Brain pericyte (primary cell): Measurements from ENCODE around the gene PNPLA2.

Experiments used
- DNase-seq: peaks from one replicate; pipeline ENCODE4 v3.0.0-alpha.2; 2012; ENCODE audit warnings: low read depth, low spot score

Gene PNPLA2

DNA sequence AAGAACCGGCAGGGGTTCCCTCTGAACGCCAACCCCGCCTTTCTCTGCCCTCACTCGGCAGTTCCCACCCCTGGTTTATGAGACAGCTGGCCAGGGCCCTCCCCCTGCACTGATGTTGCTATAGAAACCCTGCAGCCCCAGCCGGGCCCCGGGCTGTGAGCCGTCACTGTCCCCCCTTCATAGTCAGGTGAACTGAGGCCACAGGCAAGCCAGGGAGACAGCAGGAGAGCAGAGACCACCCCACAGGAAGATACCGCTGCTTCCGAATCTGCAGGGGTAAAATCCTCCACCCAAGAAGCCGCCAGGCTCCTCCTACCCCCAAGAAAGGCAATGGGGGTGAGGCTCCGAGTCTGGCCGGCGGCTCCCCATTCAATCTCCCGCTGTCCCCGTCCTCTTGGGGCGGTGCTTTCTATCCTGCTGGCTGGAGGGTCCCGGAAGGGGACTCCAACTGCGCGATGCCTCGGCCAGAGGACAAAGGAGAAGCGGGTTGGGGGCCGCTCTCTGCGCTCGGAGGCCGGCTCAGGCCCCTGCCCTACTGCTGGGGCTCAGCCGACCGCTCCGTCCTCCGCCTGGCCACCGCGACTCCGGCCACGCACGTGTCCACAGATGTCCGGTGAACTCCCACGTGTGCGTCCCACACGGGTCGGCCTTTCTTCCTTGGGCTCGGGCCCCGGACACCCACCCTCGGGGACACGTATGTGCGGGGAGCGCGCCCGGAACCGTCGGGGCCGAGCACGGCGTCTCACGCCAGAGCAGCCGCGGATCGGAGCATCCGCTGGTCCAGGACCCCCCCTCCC is 21.2 kb upstream of the PNPLA2 start:
- peak; percentile 84 for DNase-seq

DNA sequence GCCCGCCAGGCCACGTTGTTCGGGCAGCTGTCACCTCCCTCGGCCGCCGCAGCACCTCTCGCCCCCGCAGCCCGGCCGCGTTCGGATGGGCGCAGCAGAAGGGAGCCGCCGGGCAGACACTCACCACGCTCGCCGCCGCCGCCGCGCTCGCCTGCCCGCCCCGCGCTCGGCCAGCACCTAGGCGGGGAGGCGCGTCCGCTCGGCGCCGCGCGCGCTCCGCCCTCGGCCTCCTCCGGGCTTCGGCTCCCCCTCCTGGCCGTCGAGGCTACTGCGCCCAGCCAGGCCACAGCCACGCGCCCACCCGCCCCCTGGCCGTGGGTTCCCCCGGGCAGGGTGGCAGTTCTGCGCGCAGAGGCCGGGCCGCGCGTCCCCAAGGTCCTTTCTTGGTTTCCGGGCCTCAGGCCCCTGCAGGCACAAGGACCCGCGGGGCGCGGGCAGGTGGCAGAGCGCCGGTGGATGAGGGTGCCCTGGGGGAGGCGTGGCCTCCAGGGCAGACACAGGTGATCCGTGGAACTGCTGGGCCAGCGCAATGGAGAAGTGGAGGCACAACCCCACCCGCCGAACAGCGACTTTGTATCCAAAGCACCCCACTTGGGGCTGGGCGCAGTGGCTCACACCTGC is 20.5 kb upstream of the PNPLA2 start, which contains the start of gene SLC25A22:
Gene SLC25A22, minus strand, starts transcription at position 189 of the 621 bp plus-strand sequence. CDS start 3,275 bp downstream, outside the sequence.
- no peak for DNase-seq

DNA sequence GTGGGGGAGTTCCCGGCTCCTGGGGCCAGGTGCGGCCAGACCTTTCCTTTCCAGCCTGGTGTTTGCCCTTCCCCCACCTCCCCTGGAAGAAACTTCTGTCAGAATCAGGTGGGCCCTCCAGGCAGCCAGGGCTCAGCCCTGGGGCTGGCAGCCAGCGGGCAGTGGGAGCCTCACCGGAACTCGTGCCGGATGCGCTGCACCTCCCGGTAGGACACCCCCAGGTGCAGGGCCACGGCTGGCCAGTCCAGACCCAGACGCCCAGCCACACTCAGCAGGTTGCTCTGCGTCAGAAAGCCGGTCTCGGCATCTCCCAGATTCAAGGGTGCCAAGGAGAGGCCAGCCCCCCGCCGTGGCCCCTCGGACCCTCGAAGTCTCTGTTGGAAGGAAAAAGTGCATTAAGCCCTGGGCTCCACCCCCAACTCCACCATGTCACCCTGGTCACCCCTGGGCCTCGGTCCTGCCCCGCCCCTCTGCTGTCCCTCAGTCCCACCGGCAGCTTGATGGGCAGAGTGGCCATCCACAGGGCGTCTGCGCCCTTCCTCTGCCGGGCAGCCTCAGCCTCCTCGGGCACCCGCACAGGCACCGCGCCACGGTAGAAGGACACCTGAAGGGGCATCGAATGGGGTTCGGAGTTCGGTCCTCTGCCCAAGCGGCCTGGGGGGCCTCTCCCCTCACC is 18.9 kb upstream of the PNPLA2 start:
- no peak for DNase-seq

DNA sequence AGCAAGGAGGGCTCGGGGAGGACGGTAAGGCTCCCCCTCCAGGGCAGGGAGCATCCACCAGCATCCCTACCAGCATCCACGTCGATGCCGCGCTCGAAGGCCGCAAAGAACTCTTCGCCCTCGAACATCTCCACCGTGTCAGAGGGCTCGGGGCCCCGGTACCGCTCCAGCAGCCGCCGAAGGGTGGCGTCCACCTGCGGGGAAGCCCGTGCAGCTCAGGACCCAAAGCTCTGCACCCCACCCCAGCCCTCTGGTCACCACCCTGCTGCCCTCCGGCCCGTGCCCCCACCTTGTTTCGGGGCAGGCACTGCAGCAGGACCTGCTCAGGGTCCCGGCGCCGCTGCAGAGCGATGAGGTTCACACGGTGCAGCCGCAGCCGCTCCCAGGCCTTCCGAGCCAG is 18.2 kb upstream of the PNPLA2 start:
- no peak for DNase-seq

DNA sequence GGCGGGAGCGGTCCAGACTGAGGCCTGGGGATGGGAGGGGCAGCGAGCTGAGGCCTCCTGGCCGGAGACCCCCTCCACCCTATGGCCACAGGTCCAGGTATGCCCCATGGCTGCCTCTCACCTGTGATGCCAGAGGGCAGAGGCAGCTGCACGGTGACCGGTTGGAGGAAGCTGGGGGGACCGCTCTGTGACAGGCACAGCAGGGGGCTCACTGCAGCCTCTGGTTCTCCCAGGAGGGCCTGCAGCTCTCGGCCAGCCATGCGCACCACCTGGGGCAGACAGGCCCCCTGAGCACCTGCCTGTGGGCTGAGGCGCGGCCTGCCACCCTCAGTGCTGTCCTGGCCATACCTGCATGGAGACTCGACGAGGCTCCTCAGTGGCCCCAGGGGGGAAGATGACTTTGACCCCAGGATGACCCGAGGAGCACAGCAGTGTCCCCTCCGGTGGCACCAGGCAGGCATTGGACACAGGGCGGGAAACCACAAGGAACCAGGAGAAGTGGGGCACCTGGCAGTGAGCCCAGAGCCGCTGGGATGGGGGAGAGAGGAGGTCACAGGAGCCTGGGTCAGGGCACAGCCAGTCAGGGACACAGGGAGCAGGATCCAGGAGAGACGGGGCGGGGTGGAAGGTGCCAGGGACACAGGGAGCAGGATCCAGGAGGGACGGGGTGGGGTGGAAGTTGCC is 17.5 kb upstream of the PNPLA2 start:
- DNase-seq, result no peak

DNA sequence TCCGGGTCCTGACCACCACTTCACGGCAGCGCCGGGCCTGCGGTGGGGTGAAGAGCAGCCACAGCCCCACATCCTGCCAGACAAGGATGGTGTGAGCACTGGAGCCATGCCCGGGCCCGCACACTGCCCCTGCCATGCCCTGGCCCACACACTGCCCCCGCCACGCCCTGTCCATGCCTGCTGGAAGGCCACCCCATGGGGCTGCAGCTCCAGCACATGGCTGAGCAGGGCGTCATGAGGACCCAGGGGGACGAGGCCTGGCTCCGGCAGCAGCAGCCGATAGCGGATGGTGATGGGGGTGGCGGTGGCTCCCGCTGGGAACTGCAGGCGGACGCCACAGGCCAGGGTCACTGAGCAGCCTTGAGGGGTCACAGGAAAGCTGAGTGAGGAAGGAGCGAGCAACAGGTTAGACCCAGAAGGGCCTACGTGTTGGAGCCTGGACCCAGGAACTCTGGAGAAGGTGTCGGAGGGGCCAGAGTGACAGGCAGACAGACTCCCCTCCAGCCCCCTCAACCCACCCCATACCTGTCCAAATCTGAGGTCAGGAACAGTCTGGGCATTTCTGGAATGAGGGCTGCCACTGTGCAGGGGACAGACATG is 16.6 kb upstream of the PNPLA2 start:
- DNase-seq, result no peak

DNA sequence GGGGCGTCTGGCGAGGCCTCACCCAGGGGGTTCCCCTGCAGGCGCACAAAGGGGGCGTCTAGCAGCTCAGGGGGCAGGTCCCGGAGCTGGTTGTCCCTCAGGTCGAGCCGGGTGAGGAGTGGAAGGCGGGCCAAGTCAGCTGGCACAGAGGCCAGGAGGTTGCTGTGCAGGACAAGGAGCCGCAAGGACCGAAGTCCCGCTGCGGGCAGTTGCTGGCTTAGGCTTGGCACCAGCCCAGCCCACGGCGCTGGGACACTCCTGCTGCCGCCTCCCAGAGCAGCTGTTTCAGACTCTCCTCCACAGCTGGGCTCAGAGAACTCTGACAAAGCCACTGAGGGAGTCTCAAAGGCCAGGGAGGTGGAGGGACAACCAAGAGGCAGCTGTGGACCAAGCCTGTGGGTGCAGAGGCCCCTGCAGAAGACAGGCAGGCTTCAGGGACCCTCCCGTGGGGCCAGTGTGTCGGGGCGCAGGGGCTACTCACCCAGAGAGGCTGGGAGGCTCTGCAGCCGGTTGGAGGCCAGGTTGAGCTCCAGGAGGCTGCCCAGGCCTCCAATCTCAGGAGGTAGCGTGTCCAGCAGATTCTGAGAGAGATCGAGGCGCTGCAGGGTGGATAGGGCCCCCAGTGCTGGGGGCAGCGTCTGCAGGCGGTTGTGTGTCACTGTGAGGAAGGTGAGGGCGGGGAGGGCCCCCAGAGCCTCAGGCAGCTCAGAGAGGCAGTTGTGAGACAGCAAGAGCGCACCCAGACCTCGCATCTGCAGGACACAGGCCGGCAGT is 15.8 kb upstream of the PNPLA2 start:
- DNase-seq, result no peak

DNA sequence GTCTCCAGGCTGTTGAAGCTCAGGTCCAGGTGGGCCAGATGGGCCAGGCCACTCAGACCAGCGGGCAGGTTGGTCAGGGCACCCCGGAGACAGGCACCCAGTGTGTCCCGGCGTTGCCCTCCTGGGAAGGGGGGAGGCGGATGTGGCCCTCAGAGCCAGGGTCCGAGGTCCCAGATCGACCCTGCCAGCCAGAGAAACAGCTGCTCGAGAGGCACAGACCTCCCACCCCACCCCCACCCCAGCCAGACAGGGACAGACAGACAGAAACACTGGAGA is 15.3 kb upstream of the PNPLA2 start:
- DNase-seq, result no peak

DNA sequence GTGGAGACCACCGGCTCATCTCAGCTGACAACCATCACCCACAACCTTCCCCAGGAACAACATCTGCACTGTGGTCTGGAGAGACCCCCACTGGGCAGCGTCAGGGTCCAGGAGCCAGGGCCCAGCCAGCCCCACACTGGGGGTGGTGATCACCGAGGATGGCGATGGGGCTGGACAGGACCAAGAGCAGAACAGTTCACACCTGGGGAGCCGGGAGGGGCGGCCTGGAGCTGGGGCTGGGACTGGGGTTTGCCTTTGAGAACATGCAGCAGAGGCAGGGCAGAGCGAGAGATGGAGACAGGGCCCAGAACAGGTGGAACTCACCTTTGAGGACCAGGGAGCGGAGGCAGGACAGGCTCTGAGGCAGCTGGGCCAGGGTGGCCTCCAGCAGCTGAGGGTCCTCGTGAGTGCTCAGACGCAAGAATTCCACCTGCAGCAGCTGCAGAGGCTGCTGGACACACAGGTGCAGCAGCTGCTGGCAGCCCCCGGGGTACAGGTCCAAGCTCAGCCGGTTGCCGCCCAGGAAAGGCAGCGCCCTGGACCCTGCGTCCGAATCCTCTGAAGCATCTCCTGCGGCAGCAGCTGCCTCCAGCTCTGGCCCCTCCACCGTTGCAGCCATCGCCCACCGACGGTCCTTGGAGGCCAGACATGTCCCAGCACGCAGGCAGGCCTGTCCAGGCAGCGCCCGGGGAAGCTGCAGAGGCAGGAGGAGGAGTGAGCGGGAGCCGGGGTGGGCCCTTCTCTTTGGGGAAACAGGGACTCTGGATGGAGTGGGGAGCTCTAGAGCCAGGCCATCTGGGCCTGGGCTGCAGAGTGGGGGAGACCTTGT is 14.7 kb upstream of the PNPLA2 start:
- DNase-seq, result no peak

DNA sequence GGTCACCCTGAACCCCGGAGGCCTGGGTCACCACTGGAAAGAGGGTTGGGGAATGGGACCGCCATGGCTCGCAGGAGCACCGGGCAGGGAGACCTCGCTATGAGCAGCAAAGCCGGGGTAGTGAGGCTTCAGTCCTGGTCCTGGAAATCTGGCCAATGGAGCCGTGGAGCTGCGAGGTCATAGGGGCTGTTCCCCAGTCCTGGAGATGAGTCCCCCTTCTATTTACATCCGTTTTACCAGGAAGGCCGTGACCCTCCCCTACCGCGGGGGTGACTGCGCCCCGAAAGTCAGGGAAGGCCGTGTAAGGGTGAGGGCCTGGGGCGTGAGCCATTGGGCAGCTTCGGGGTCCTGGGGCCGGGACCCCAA is 14.1 kb upstream of the PNPLA2 start:
- DNase-seq, result no peak

DNA sequence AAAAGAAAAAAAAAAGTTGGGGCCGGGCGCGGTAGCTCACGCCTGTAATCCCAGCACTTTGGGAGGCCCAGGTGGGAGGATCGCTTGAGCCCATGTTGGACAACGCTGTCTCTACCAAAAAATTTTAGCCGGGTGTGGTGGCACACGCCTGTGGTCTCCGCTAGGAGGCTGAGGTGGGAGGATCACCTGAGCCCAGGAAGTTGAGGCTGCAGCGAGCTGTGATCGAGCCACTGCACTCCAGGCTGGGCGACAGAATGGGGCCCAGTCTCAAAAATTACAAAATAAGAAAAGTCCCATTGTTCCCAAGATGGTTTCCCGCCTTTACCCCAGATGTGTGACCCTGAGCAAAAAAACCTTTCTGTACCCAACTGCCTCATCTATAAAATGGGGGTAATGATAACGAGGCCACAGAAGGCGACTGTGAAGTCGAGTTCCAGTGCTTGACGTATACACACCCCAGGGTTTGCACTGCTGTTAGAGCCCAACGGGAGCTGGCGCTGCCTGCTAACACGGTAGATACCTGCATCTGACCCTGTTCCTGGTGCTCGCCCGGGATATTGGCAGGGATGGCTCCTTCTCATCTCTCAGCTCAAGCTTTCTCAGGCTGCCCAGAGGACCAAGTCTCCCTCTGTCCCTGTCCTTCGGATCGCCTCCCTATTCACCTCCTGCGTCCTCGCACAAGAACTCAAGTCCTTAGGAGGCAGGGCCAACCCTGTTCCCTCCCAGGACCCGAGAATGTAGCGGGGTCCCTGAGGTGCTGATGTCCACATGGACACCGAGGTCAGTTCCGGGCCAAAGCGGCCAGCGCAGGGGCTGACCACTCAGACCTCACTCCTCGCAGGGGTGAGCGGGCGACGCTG is 10.1 kb upstream of the PNPLA2 start:
- DNase-seq, result no peak

DNA sequence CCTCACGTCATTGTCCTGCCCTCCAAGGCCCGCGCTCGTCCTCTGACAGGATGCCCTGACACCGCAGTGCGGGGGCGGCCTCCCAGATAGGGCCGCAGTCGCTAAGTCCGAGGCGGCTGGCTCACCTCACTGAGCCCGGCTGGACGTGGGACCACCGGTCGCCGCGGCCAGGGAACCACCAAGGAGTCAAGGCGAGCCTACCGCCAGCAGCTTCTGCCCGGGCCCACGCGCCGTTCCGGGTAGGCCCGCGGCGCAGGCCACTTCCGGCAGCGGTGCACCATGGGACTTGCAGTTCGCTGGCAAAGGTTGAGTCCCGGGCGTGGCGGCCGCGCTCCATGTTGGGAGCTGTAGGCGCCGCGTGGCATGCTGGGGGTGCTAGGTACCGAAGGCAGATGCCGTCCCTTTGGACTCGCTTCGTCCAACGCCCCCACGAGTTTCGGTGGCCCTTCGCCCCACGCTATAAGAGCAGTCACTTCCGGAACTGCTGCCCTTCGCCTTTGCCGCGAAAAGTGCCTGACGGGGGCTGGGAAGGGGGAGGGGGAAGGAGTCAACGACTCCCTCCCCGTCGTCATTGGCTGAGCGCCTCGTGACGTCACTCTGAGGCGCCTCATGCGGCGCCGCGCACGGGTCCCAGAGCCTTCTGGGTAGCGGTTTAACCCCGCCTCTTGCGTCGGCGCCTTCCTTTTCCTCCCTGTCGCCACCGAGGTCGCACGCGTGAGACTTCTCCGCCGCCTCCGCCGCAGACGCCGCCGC is 9.3 kb upstream of the PNPLA2 start, which contains the start of gene RPLP2:
Gene RPLP2, plus strand, starts transcription at position 681 of the 753 bp plus-strand sequence. CDS start 268 bp downstream, outside the sequence.
- DNase-seq, result peak; percentile 92

DNA sequence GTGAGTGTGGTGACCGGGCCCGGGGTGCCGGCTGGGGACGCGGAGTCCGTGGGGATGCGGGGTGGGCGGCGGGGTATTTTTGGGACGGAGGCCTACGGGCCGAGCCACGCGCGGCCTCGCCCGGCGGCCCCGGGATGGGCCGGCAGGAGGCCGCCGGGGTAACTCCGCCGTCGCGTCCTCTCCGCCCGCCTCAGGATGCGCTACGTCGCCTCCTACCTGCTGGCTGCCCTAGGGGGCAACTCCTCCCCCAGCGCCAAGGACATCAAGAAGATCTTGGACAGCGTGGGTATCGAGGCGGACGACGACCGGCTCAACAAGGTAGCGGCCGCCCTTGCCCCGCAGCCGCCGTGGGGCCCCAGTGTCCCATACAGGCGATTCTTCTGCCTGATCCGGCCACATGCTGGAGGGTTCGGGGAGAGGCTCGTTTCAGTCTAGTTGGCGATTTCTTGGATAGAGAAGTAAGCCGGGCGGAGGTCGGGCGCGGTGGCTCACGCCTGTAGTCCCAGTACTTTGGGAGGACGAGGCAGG is 8.6 kb upstream of the PNPLA2 start:
- no peak for DNase-seq

DNA sequence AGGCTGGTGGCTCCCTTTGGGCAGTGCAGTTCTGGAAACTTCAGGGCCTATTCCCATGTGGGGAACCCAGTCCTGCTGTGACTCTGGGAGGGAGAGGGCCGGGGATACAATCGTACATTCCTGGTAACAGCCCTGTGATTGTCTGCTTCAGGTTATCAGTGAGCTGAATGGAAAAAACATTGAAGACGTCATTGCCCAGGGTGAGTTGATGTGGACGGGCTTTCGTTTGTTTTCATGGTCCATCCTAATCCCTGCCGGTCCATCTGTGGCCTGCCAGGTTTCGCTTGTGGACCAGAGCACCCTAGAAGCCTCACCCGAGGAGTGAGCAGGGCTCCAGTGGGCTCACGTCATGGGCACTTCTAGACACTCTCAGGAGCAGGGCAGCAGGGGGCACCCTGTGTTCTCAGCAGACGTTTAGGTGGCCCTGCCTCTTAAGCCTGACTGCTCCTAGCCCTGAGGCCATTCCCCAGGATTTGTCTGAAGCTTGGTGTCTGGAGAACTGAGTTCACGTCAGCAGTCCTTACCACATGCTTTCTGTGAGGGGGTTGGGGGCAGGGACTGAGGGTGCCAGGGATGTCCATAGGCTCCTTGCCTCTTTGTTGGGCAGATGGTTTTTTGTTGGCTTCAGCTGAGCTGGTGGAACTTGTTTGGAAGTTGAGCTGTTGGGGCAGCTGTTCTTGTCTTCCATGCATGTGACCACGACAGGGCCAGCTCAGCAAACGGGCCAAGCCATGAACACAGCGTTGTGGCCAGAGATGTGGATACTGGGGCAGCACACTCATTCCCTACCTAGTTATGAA is 7.1 kb upstream of the PNPLA2 start:
- no peak for DNase-seq

DNA sequence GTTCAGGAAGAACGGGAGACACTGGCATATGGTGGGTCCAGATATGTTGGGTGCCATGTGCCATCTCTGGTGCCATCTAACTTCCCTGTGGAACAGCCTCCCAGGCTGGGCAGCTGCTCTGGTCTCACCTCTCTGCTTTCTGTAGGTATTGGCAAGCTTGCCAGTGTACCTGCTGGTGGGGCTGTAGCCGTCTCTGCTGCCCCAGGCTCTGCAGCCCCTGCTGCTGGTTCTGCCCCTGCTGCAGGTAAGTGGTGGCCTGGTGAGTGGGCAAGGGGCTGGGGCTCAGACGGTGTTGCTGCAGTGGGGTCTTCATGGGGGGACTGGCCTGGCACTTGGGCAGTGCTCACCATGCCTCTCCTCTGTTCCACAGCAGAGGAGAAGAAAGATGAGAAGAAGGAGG is 6.3 kb upstream of the PNPLA2 start:
- DNase-seq, result no peak

DNA sequence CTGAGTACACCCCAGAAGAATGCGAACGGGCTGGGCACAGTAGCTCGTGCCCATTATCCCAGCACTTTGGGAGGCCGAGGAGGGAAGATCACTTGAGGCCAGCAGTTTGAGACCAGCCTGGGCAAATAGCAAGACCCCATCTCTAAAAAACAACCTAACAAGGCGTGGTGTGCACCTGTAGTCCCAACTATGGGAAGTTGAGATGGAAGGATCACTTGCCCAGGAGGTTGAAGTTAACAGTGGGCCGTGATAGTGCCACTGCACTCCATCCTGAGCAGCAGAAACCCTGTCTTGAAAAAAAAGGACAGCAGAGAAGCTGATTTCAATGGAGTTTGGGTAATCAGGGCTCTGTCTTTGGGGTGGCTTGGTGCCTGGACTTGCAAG is 5.7 kb upstream of the PNPLA2 start:
- DNase-seq, result no peak

DNA sequence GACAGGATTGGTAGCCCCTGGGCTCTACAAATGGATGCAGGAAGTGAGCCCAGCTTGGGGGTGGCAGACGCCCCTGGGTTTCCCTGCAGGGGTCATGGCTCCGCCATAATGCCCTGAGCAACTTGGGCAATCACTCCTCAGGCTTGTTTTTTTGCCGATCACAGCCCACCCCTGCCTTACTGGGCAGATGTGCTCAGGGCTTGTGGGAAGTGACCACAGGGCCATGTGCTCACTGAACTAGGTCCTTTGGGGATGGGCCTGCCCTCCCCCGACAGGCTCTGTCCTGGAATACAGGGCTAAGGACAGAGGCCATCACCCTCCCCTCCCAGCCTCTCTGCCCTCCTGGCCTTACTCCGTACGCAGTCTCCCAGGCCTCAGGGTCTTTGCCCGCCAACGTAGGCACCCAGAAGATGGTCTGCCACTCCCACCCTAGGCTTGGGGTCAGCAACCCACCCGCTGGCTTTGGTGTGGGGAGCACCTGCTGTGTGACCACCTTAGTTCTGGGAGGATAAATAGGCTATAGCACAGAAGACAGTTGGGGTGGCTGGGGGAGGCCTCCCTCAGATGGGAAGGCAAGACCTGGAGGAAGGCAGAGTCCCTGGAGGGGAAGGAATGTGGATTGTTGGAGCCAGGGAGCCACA is 5.1 kb upstream of the PNPLA2 start:
- DNase-seq, result no peak
